Kidney (tissue), 22 donors: ENCODE measurements around the gene TTC7B. TPM values are rescaled to one million over a fixed set of nuclear protein-coding genes. Genes with fewer than 3 reads are reported as not detected.

ENCODE experiments used
- DNase-seq, 5 donors: peaks; one replicate each; pipeline ENCODE4 v3.0.0-alpha.2; 2013 to 2020
- FAIRE-seq: peaks from 2 replicates; lab custom pipeline; 2012; peaks lifted over from hg19 to GRCh38; lab: Jason Lieb, UNC
- H3K27ac ChIP-seq, 2 donors: one replicate each; pipeline ENCODE4 v1.7.0; 2013; ENCODE audit warnings: low read depth in 2 of 2, low read length in 2 of 2, inconsistent platforms in 1 of 2
- H3K27me3 ChIP-seq: one replicate; pipeline ENCODE4 v1.7.1; 2013; ENCODE audit warnings: low read length, inconsistent platforms; ENCODE audit not compliant: control insufficient read depth, insufficient read depth
- H3K36me3 ChIP-seq, 3 donors: one replicate each; pipeline versions ENCODE4 v1.7.0 to v1.7.1; 2013; ENCODE audit warnings: low read length in 3 of 3, control low read depth in 1 of 3, inconsistent platforms in 1 of 3; ENCODE audit not compliant: insufficient read depth in 3 of 3, control insufficient read depth in 2 of 3
- H3K4me1 ChIP-seq, 3 donors: one replicate each; pipeline versions ENCODE4 v1.7.0 to v1.7.1; 2013; ENCODE audit warnings: low read length in 3 of 3, inconsistent platforms in 1 of 3, low read depth in 1 of 3; ENCODE audit not compliant: control insufficient read depth in 2 of 3, insufficient read depth in 2 of 3
- H3K4me3 ChIP-seq, 3 donors: one replicate each; pipeline versions ENCODE4 v1.7.0 to v1.8.1; 2013; ENCODE audit warnings: low read length in 3 of 3, control low read depth in 1 of 3, inconsistent platforms in 1 of 3
- H3K9ac ChIP-seq, 3 donors: one replicate each; pipeline versions ENCODE4 v1.7.0 to v1.7.1; 2013; ENCODE audit warnings: low read length in 3 of 3, control low read depth in 1 of 3, inconsistent platforms in 1 of 3
- H3K9me3 ChIP-seq, 3 donors: one replicate each; pipeline versions ENCODE4 v1.7.0 to v1.7.1; 2013; ENCODE audit warnings: low read length in 3 of 3, control low read depth in 1 of 3, inconsistent platforms in 1 of 3; ENCODE audit not compliant: control insufficient read depth in 2 of 3, insufficient read depth in 1 of 3
- CTCF ChIP-seq: IDR thresholded peaks from 3 replicates; pipeline ENCODE4 v1.5.1; 2012; ENCODE audit warnings: mild to moderate bottlenecking, moderate library complexity, borderline replicate concordance; ENCODE audit not compliant: insufficient read depth; ENCODE audit errors: extremely low read depth
- intact Hi-C: fragments of 100-400 bp; cut with DNase I; formaldehyde crosslinking; loops from one replicate; pipeline ENCODE4 v1.11.1; 2022
- long read RNA-seq, 10 donors: library from polyadenylated mRNA in 1 of 10; unstranded in 1 of 10; transcript quantifications; one replicate each; pipeline ENCODE4 v2.0.0 and lab custom pipeline, GENCODE V29; 2021 to 2026
- polyA plus RNA-seq: library from polyadenylated mRNA; stranded (reverse); fragments of 350-450 nt; fragmentation: Illumina TruSeq; extraction: RNeasy Lipid Tissue Mini Kit (QIAGEN cat#74804); gene quantifications from one replicate; pipeline ENCODE4 v1.2.3, GENCODE V29; 2014; ENCODE audit warnings: low read depth, low replicate concordance; ENCODE audit not compliant: insufficient read depth
- total RNA-seq: library from RNA; stranded (reverse); fragmentation: NEBNext Ultra II Directional; extraction: Animal tissue kit (Norgen Biotek cat#: 25700); gene quantifications from one replicate; pipeline ENCODE4 v1.2.1, GENCODE V29; 2021
- donor health status: control.
- donor health status: control.
- donor health status: control.
- donor health status: control.
- donor health status: control.
- donor health status: DM: yes; HTN: yes; CAD: no.
- donor health status: Normal renal cell carcinoma (clear cell type).

Gene TTC7B
- total RNA-seq (48.3 TPM), polyA plus RNA-seq (23.4 TPM)
- long read RNA-seq, donor 1, full-length matches to known transcripts, result 1 of 27 reads
- long read RNA-seq, donor 1, partial matches to known transcripts, result 26 of 27 reads
- long read RNA-seq, donor 1, other reads (novel, unspliced or antisense), result 0 of 27 reads
- long read RNA-seq, donor 2, full-length matches to known transcripts, result 1 of 17 reads
- long read RNA-seq, donor 2, partial matches to known transcripts, result 16 of 17 reads
- long read RNA-seq, donor 2, other reads (novel, unspliced or antisense), result 0 of 17 reads
- long read RNA-seq, donor 3, full-length matches to known transcripts, result 3 of 3 reads
- long read RNA-seq, donor 3, partial matches to known transcripts, result 0 of 3 reads
- long read RNA-seq, donor 3, other reads (novel, unspliced or antisense), result 0 of 3 reads
- long read RNA-seq, donor 4, result 0 reads
- long read RNA-seq, donor 5, result 0 reads
- long read RNA-seq, donor 6, partial matches to known transcripts, result 55 of 55 reads
- long read RNA-seq, donor 6, other reads (novel, unspliced or antisense), result 0 of 55 reads
- long read RNA-seq, donor 7, full-length matches to known transcripts, result 2 of 7 reads
- long read RNA-seq, donor 7, partial matches to known transcripts, result 2 of 7 reads
- long read RNA-seq, donor 7, other reads (novel, unspliced or antisense), result 3 of 7 reads
- long read RNA-seq, donor 8, result 0 reads
- long read RNA-seq, donor 9, result 0 reads
- long read RNA-seq, donor 10, full-length matches to known transcripts, result 1 of 1 reads
- long read RNA-seq, donor 10, partial matches to known transcripts, result 0 of 1 reads
- long read RNA-seq, donor 10, other reads (novel, unspliced or antisense), result 0 of 1 reads

DNA sequence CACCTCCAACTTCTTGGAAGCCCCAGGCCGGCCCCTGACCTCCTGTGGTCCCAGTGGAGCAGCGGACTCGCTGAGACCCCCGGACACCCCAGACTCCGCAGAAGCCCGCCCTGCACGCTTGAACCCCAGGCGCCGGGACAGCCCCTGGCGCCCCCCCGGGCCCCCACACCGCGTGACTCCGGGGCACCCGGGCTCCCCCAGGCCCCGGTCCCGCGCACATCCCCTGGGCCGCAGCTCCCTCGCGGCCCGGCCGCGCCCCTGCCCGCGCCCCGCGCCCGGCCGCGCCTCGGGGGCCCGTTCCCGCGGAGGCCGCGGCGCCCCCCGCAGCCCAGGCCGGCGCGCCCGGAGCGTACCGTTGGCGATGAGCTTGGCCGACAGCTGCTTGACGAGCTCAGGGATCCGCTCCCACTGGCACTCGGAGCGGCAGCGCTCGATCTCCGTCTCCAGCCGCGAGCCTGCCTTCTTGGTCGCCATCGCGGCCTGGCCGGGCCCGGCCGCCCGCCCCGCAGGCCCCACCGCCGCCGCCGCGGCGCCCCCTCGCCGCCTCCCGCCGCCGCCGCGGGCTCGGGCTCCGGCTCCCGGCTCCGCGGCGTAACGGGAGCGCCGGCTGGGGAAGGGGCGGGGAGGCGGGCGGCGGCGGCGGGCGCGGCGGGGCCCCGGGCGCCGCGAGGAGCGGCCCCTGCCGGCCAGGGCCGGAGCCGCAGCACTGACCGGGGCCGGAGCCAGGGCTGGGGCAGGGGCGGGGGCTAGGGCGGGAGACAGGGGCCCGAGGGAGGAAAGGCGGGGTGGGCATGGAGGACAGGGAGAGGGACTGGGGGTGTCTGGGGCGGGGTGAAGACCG lies at the start of gene TTC7B:
Gene TTC7B, minus strand, starts transcription at position 609 of the 841 bp plus-strand sequence. Its CDS starts 135 bp downstream, at position 474.
- DNase-seq (peak in 3 of 5 donors; percentile 60 to 74 (median 64)), FAIRE-seq (no peak)
- intact Hi-C loops, result no loop called here
- H3K27ac ChIP-seq, result no peak within 1 kb of the TSS
- H3K4me3 ChIP-seq, result peak within 1 kb of the TSS; percentile 73 to 84 (median 82)
- TF ChIP-seq CTCF, result peak; percentile 42
- H3K36me3 ChIP-seq, result no peaks in the 10 kb centered on the region
- no peaks in the 10 kb centered on the region for H3K27me3 ChIP-seq
- peaks cover 0 to 13% (median 10%) of the 10 kb centered on the region in 3 donors for H3K4me1 ChIP-seq
- H3K9me3 ChIP-seq, result no peaks in the 10 kb centered on the region
- peak within 1 kb of the TSS; percentile 73 to 76 (median 74) for H3K9ac ChIP-seq

DNA sequence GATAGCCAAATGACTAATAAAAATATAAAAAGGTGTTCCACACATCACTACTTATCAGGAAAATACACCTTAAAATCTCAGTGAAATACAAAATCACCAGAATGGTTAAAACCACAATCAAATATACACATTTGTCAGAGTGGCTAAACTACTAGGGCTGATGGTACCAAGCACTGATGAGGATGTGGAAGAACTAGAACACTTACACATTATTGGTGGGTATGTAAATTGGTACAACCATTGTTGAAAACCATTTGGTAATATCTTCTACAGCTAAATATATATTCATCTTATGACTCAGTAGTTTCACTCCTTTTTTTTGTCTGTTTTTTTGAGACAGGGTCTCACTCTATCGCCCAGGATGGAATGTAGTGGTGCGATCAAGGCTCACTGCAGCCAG lies 48.5 kb upstream of the TTC7B start:
- no peak overlapping the region for H3K4me3 ChIP-seq
- H3K9me3 ChIP-seq, result no peaks in the 10 kb centered on the region
- no peaks in the 10 kb centered on the region for H3K36me3 ChIP-seq
- no peak overlapping the region for H3K9ac ChIP-seq
- no peak for TF ChIP-seq CTCF
- H3K27ac ChIP-seq, result no peak overlapping the region
- no peak for FAIRE-seq
- H3K4me1 ChIP-seq, result no peaks in the 10 kb centered on the region
- intact Hi-C loops, result no loop called here
- no peaks in the 10 kb centered on the region for H3K27me3 ChIP-seq
- DNase-seq, result no peak

GRCh38 chr14:90858511-90858910 lies 42.3 kb upstream of the TTC7B start:
- no peak overlapping the region for H3K4me3 ChIP-seq
- H3K27me3 ChIP-seq, result no peaks in the 10 kb centered on the region
- intact Hi-C loops, result no loop called here
- H3K36me3 ChIP-seq, result no peaks in the 10 kb centered on the region
- H3K9ac ChIP-seq, result no peak overlapping the region
- DNase-seq (no peak), FAIRE-seq (no peak)
- no peak for TF ChIP-seq CTCF
- H3K27ac ChIP-seq, result no peak overlapping the region
- no peaks in the 10 kb centered on the region for H3K4me1 ChIP-seq
- no peaks in the 10 kb centered on the region for H3K9me3 ChIP-seq
